ENCODE measurements around the gene WNT8A.

Gene WNT8A

GRCh38 chr5:138139781-138140090 is 55.9 kb downstream of the WNT8A start:
- in situ Hi-C loops (cut with HindIII; ENCODE audit: low sequenced_read_pairs) = no loop called here
- no peak overlapping the region for H3K4me3 ChIP-seq (ENCODE audit: low read depth, low read length)
- DNase-seq (ENCODE audit: low read depth, low spot score) = no peak
- no peak for TF ChIP-seq CTCF (IDR thresholded peaks at IDR 0.05; ENCODE audit: low read depth, low read length)

- in situ Hi-C loops (cut with HindIII; ENCODE audit: low sequenced_read_pairs) = no loop called here
- no peak for TF ChIP-seq CTCF (IDR thresholded peaks at IDR 0.05; ENCODE audit: low read depth, low read length)
- no peak for DNase-seq (ENCODE audit: low read depth, low spot score)
- H3K4me3 ChIP-seq (ENCODE audit: low read depth, low read length) = no peak overlapping the region
Measured at GRCh38 chr5:138140268-138140667, 56.4 kb downstream of the WNT8A start.
